SK-N-SH treated with all-trans-retinoic acid at 6 μM for 48 hours (cell line): ENCODE measurements around the gene TEX13A.
"Not testable (repeated sequence)": the region's sequence is repeated elsewhere in the genome, so short reads cannot be mapped to it uniquely, and the experiment has no call there.

Experiments used
- ATAC-seq: fragments of 200-7000 bp; cut with Tn5 transposase; 3 replicates; pipeline ENCODE4 v1.9.1; 2020; ENCODE audit warnings: mild to moderate bottlenecking, moderate library complexity
- ARNTL ChIP-seq: fragments of 450-650 bp; formaldehyde crosslinking; IDR thresholded peaks from 2 replicates; pipeline ENCODE4 v1.5.0; 2020; ENCODE audit warnings: low read depth, mild to moderate bottlenecking, moderate library complexity, borderline replicate concordance
- BACH2 ChIP-seq: fragments of 250-450 bp; sonication (Bioruptor Pico); IDR thresholded peaks from 2 replicates; pipeline ENCODE4 v1.9.0; 2021; ENCODE audit warnings: mild to moderate bottlenecking, borderline replicate concordance
- CSDC2 ChIP-seq: fragments of 250-450 bp; sonication (Bioruptor Pico); IDR thresholded peaks from 2 replicates; pipeline ENCODE4 v1.5.0; 2020; ENCODE audit warnings: mild to moderate bottlenecking, moderate library complexity
- CSRNP3 ChIP-seq: fragments of 250-450 bp; sonication (Bioruptor Pico); IDR thresholded peaks from 2 replicates; pipeline ENCODE4 v1.5.1; 2021; ENCODE audit warnings: mild to moderate bottlenecking, moderate library complexity
- ESRRG ChIP-seq: fragments of 250-450 bp; sonication (Bioruptor Pico); IDR thresholded peaks from 2 replicates; pipeline ENCODE4 v1.6.1; 2021; ENCODE audit warnings: mild to moderate bottlenecking
- GLIS3 ChIP-seq: fragments of 250-450 bp; sonication (Bioruptor Pico); IDR thresholded peaks from 2 replicates; pipeline ENCODE4 v1.5.0; 2020; ENCODE audit warnings: mild to moderate bottlenecking, moderate library complexity
- ISL1 ChIP-seq: fragments of 250-450 bp; sonication (Bioruptor Pico); IDR thresholded peaks from 2 replicates; pipeline ENCODE4 v2.1.2; 2022; ENCODE audit warnings: mild to moderate bottlenecking, moderate library complexity
- OSR1 ChIP-seq: fragments of 250-450 bp; sonication (Bioruptor Pico); IDR thresholded peaks from 2 replicates; pipeline ENCODE4 v1.8.0; 2022; ENCODE audit warnings: moderate library complexity, mild to moderate bottlenecking, inconsistent platforms
- POU6F1 ChIP-seq: fragments of 250-450 bp; sonication (Bioruptor Pico); IDR thresholded peaks from 2 replicates; pipeline ENCODE4 v1.8.0; 2021; ENCODE audit warnings: low read depth, mild to moderate bottlenecking, moderate library complexity, borderline replicate concordance
- PPARA ChIP-seq: fragments of 250-450 bp; sonication (Bioruptor Pico); IDR thresholded peaks from 2 replicates; pipeline ENCODE4 v1.5.0; 2020; ENCODE audit warnings: mild to moderate bottlenecking, borderline replicate concordance
- RARB ChIP-seq: fragments of 250-450 bp; sonication (Bioruptor Pico); IDR thresholded peaks from 2 replicates; pipeline ENCODE4 v1.8.0; 2021; ENCODE audit warnings: mild to moderate bottlenecking, moderate library complexity
- SNAI2 ChIP-seq: fragments of 250-450 bp; sonication (Bioruptor Pico); IDR thresholded peaks from 2 replicates; pipeline ENCODE4 v1.5.0; 2020; ENCODE audit warnings: mild to moderate bottlenecking, moderate library complexity
- TCF4 ChIP-seq: fragments of 250-450 bp; sonication (Bioruptor Pico); IDR thresholded peaks from 2 replicates; pipeline ENCODE4 v1.8.0; 2021; ENCODE audit warnings: mild to moderate bottlenecking, moderate library complexity, borderline replicate concordance
- TOX ChIP-seq: fragments of 250-450 bp; sonication (Bioruptor Pico); IDR thresholded peaks from 2 replicates; pipeline ENCODE4 v1.8.0; 2021; ENCODE audit warnings: mild to moderate bottlenecking, moderate library complexity, borderline replicate concordance
- ZFP3 ChIP-seq: fragments of 250-450 bp; sonication (Bioruptor Pico); IDR thresholded peaks from 2 replicates; pipeline ENCODE4 v1.5.0; 2020; ENCODE audit warnings: mild to moderate bottlenecking, moderate library complexity
- ZFP30 ChIP-seq: fragments of 450-650 bp; formaldehyde crosslinking; IDR thresholded peaks from 2 replicates; pipeline ENCODE4 v1.5.0; 2022; ENCODE audit warnings: mild to moderate bottlenecking, moderate library complexity
- ZNF565 ChIP-seq: fragments of 450-650 bp; formaldehyde crosslinking; conservative IDR thresholded peaks from 2 replicates; pipeline ENCODE4 v1.5.0; 2020; ENCODE audit warnings: low read depth, mild to moderate bottlenecking, moderate library complexity
- ZNF70 ChIP-seq: fragments of 450-650 bp; formaldehyde crosslinking; IDR thresholded peaks from 2 replicates; pipeline ENCODE4 v1.5.0; 2020; ENCODE audit warnings: mild to moderate bottlenecking, moderate library complexity
- ZNF8 ChIP-seq: fragments of 450-650 bp; formaldehyde crosslinking; IDR thresholded peaks from 2 replicates; pipeline ENCODE4 v1.5.0; 2020; ENCODE audit warnings: mild to moderate bottlenecking, moderate library complexity
- TF ChIP-seq, protein P1 (sequence below): fragments of 250-450 bp; sonication (Bioruptor Pico); IDR thresholded peaks from 2 replicates; pipeline ENCODE4 v1.8.0; 2020; ENCODE audit warnings: mild to moderate bottlenecking, moderate library complexity, borderline replicate concordance
- TF ChIP-seq, protein P2 (sequence below): fragments of 250-450 bp; sonication (Bioruptor Pico); IDR thresholded peaks from 2 replicates; pipeline ENCODE4 v1.5.1; 2020; ENCODE audit warnings: low read depth, mild to moderate bottlenecking, moderate library complexity

The TEX13A gene

DNA sequence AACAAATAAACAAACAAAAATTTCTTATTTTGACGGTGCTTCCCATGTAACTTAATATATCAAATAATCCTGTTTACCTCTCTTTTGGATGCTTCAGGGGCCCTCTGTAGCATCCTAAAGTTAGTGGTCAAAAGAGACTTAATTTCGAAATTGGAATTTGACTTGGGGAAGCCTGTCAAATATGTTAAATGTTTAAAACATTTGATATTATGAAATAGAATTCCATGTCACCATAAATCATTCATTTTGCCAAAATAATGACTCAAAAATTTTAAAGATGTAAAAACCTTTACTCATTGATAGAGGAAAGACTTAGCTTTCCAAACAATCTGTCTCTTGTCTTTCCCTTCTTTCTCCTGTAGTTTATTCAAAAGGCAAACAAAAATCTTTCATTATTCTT is 20.6 kb upstream of the TEX13A start (continued):
- no peak for TF ChIP-seq ESRRG (CRISPR knock-in tag)

GRCh38 chrX:105237407-105237806 is 16.9 kb upstream of the TEX13A start:
- not testable (repeated sequence) for ATAC-seq

GRCh38 chrX:105229146-105229545 is 8.7 kb upstream of the TEX13A start:
- no peak for TF ChIP-seq CSDC2 (CRISPR knock-in tag)
- no peak for TF ChIP-seq ZNF70 (CRISPR knock-in tag)
- TF ChIP-seq TOX (CRISPR knock-in tag), result no peak
- no peak for TF ChIP-seq ISL1 (CRISPR knock-in tag)
- TF ChIP-seq POU6F1 (CRISPR knock-in tag), result no peak
- TF ChIP-seq PPARA, result no peak
- TF ChIP-seq, protein P1, sequence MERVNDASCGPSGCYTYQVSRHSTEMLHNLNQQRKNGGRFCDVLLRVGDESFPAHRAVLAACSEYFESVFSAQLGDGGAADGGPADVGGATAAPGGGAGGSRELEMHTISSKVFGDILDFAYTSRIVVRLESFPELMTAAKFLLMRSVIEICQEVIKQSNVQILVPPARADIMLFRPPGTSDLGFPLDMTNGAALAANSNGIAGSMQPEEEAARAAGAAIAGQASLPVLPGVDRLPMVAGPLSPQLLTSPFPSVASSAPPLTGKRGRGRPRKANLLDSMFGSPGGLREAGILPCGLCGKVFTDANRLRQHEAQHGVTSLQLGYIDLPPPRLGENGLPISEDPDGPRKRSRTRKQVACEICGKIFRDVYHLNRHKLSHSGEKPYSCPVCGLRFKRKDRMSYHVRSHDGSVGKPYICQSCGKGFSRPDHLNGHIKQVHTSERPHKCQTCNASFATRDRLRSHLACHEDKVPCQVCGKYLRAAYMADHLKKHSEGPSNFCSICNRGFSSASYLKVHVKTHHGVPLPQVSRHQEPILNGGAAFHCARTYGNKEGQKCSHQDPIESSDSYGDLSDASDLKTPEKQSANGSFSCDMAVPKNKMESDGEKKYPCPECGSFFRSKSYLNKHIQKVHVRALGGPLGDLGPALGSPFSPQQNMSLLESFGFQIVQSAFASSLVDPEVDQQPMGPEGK, result no peak
- no peak for TF ChIP-seq CSRNP3
- no peak for TF ChIP-seq ZNF8 (CRISPR knock-in tag)
- TF ChIP-seq, protein P2, sequence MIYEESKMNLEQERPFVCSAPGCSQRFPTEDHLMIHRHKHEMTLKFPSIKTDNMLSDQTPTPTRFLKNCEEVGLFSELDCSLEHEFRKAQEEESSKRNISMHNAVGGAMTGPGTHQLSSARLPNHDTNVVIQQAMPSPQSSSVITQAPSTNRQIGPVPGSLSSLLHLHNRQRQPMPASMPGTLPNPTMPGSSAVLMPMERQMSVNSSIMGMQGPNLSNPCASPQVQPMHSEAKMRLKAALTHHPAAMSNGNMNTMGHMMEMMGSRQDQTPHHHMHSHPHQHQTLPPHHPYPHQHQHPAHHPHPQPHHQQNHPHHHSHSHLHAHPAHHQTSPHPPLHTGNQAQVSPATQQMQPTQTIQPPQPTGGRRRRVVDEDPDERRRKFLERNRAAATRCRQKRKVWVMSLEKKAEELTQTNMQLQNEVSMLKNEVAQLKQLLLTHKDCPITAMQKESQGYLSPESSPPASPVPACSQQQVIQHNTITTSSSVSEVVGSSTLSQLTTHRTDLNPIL (CRISPR knock-in tag), result no peak
- no peak for ATAC-seq

DNA sequence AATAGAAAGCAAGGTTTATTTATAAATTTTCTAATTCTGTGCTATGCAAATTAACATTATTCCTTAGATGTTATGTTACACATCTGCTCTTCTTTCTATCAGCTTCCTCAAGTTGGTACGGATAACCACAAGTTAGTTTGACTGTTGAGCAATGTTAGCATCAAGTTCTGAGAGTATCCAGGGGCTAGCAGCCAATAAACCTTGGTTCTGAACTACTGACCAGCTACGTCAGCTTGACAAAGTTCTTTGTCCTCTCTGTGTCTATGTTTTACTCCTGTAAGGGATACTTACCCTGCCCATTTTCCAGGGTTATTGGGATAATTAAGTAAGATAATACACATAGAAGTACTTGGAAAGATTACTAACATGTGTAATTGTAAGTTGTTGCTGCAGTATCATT is 8.1 kb upstream of the TEX13A start:
- TF ChIP-seq, protein P1, result no peak
- no peak for TF ChIP-seq POU6F1 (CRISPR knock-in tag)
- no peak for TF ChIP-seq ZFP30 (CRISPR knock-in tag)
- TF ChIP-seq ZNF565 (CRISPR knock-in tag), result no peak
- TF ChIP-seq CSDC2 (CRISPR knock-in tag), result no peak
- no peak for TF ChIP-seq SNAI2
- no peak for ATAC-seq

DNA sequence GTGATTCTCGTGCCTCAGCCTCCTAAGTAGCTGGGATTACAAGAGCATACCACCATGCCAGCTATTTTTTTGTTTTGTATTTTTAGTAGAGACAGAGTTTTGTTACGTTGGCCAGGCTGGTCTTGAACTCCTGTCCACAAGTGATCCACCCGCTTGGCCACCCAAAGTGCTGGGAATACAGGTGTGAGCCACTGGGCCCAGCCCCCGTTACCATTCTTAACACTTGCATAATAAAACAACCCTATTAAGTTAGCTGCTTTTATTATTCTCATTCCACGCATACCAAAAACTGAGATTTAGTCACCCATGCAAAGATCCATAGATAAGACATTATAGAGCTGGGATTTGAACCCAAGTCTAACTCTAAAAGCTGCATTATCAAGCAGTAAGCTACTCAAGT is 6.0 kb upstream of the TEX13A start:
- ATAC-seq, result no peak
- TF ChIP-seq ESRRG (CRISPR knock-in tag) (no peak), GLIS3 (CRISPR knock-in tag) (no peak), ZNF70 (CRISPR knock-in tag) (no peak), ZFP30 (CRISPR knock-in tag) (no peak), OSR1 (no peak), CSRNP3 (no peak), ZNF565 (CRISPR knock-in tag) (no peak), ARNTL (CRISPR knock-in tag) (no peak), SNAI2 (no peak), BACH2 (CRISPR knock-in tag) (no peak), ZNF8 (CRISPR knock-in tag) (no peak), RARB (CRISPR knock-in tag) (no peak), TCF4 (CRISPR knock-in tag) (no peak), POU6F1 (CRISPR knock-in tag) (no peak), CSDC2 (CRISPR knock-in tag) (no peak), ZFP3 (CRISPR knock-in tag) (no peak)
